HG02588 (cell line): Measurements from ENCODE around the gene ACBD6.
A peak's percentile ranks its signal among the peaks of the same experiment; 100 is the strongest.

ENCODE experiments used
- ATAC-seq: cut with Tn5 transposase; IDR thresholded peaks from one replicate; pipeline ENCODE4 v1.9.1; 2021; ENCODE audit warnings: mild to moderate bottlenecking, moderate library complexity; ENCODE audit not compliant: unreplicated experiment

Gene ACBD6

DNA sequence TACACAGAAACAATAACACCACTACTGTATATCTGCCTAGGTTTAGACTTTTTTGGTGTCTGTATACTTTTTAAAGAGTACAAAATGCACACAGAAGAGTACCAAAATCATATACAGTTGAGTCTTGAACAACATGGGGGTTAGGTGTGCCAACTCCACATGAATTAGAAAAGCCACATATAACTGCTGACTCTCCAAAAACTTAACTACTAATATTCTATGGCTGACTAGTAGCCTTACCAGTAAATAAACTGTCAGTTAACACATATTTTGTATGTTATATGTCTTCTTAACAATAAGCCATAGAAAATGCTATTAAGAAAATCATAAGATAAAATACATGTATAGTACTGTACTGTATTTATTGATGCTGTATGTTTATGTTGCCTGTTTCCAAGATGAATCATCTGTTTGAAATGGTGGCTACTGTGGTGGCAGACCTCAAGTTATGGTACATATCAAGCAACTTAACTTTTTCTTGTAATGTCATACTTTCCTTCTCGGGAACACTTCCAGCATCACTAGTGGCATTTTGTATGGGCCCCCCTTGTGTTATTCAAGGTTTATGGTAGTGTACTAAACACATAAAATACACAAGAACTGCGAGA is 201.1 kb downstream of the ACBD6 start:
- no peak for ATAC-seq

DNA sequence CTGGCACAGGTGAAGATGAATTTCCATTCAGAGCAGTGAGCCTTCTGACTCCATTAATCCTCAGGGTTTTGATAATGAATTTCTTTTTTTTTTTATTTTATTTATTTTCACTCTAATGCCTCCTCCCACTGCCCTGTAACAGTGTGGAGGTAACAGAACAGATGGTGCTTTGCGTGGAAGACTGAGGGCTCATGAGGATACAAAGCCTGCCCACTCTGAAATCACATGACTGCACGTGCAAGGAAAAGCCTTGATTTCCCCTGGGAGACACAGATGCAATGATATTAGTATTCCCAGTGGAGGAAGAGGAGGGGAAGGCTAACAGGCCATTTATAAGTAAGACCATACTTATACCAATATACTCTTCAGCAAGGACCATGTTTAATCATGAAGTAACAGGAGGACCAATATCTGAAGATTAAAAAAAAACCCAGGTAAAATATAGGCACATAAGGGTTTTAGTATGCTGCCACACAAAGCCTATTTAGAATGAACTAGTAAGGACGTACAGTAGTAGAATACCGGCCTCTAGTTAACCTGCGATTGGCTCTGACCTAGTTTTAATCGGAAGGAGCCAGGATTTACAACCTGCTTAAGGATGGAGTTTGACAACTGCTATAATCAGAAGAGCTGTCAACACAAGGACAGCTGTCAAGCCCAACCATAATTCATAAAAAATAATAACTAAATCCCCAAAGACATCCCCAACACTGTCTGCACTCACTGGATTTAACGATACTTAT is 202.7 kb downstream of the ACBD6 start:
- no peak for ATAC-seq

DNA sequence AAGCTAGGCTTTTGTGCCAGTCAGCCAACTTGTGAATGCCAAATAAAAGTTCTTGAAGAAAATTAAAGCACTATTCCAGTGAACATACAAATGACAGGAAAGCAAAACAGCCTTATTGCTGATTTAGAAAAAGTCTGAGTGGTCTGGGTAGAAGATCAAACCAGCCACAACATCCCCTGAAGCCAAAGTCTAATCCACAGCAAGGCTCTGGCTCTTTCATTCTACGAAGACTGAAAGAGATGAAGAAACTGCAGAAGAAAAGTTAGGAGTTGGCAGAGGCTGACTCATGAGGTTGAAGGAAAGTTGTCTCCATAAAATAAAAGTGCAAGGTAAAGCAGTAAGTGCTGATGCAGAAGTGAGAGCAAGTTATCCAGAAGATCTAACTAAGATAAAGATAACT is 206.4 kb downstream of the ACBD6 start:
- ATAC-seq = no peak

DNA sequence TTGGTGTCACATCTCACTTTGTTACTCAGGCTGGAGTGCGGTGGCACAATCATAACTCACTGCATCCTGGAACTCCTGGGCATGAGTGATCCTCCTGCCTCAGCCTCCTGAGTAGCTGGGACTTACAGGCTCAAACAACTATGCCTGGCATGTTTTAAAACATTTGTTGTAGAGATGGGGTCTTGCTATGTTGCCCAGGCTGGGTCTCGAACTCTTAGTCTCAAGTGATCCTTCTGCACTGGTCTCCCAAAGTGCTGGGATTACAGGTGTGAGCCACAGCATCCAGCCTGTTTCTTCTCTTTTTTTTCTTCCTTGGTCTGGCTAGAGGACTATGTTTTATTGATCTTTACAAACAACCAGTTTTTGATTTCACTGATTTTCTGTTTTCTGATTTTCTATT is 207.7 kb downstream of the ACBD6 start:
- no peak for ATAC-seq

DNA sequence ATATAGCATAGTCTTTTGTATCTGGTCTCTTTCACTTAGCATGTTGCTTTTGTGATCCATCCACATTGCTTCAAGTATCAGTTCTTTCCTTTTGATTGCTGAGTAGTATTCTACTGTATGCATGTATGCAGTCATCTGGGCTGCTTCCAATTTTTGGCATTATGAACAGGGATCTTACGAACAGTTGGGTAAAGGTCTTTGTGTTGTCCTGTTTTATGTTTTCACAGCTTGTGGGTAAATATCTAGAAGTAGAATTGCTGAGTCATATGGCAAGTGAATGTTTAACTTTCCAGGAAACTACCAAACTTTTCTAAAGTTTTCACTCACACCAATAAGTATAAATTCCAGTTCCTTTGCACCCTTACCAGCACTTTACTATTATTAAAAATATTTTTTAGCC is 211.4 kb downstream of the ACBD6 start:
- ATAC-seq = no peak

DNA sequence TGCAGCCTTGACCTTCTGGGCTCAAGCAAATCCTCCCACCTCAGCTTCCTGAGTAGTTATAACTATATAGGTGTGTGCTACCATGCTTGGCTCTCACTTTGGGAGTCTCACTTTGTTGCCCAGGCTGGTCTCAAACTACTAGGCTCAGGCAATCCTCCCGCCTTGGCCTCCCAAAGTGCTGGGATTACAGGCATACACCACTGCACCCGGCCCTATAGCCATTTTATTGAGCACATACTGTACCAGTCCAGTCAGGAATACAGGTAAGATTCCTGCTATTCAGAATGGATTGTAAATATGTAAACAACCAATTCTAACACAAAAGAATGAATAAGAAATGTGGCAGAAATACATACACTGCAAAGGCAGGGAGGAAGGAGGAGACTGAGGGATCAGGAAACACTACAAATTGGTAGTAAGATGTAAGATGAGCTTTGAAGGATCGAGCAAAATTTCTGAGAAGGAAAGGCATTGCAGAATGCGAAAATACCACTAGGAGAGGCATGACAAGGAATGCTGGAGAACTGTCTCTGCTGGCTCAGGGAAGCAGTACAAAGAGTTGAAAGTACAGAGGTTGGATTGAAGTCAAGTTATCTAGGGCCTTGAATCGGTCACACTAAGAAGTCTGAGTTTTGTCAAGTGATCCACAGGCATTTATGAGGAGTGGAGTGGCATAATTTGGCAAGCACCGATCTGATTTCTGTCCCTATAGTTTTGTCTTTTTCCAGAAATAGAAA is 211.9 kb downstream of the ACBD6 start:
- ATAC-seq = no peak

DNA sequence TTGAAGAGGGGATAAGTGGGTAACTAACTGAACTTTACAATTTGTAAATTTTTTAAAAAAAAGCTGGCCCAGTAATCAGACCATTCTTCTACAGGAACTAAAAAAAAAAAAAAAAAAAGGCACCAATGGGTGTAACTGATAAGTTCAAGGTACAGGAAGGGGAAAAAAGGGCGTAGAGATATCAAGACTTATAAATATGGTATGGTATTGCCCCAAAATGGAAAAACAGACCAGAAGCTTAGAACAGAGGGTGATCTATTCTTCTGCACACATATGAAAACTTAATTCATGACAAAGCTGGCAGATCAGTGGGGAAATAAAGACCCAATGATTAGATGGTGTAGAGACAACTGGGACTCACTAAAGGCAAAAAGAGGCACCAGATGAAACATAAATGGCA is 213.4 kb downstream of the ACBD6 start:
- ATAC-seq = no peak

DNA sequence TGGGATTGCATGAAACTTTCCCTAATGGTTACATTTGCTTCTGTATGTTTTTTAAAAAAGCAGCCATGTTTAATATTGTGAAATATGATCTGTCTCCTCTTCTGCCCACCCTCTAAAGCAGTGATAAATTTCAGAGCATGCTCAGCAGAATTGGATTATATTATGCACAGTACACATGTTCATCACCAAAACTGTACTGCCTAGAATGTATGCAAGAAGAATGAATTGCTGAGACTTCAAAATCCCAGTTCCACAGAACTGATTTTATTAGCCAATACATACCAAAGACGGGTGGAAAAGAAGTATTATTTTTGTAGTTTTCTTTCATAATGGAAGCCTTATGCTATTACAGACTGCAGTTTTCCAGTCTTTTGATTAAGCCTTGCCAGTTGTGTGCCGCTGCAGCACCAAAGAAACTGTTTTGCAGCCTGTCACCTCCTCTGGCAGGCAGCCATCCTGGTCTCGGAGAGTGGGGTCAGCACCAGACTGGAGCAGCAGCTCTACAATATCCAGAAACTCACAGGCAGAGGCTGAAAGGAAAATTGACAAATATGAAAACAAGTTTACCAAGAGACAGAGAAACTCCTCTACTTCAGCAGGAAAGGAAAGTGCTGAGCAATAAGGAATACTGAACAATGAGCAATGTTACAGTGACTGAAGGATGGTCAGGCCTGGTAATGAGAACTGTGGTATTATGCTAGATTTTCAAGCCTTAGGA is 214.2 kb downstream of the ACBD6 start:
- ATAC-seq = no peak

DNA sequence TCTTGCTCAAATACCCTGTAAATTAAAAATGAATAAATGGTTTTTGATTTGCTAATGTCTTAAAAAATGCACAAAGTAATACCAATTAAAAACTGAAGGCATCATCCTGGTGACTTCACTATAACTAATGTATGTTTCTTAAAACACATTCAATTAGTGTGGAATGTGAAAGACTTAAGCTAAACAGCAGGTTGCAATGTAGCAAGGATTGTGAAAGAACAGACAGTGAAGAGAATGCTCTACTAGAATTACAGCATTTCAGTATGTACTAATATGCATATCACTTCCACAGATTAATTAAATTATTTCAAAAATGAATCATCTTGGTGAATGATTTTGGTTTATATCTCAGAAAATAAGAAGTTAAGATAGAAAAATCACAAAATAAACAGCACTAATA is 216.0 kb downstream of the ACBD6 start:
- no peak for ATAC-seq

DNA sequence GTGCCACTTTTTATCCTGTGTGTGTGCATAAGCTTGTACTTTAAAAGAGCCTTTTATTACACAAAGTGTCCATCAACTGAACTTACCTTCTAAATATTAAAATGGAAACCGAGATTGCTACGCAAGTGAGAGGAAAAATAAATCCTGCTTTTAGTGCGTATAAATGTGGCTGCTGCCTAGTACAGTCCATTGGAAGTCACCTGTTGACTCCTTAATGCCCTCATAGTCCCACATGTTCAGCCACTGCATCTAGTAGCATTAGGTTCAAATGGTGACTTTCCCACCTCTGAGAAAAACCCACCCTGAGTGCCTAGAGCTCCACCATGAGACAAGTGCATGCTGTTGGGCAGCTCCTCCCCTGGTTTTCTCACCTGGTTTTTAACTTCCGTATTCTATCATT is 219.3 kb downstream of the ACBD6 start:
- no peak for ATAC-seq

DNA sequence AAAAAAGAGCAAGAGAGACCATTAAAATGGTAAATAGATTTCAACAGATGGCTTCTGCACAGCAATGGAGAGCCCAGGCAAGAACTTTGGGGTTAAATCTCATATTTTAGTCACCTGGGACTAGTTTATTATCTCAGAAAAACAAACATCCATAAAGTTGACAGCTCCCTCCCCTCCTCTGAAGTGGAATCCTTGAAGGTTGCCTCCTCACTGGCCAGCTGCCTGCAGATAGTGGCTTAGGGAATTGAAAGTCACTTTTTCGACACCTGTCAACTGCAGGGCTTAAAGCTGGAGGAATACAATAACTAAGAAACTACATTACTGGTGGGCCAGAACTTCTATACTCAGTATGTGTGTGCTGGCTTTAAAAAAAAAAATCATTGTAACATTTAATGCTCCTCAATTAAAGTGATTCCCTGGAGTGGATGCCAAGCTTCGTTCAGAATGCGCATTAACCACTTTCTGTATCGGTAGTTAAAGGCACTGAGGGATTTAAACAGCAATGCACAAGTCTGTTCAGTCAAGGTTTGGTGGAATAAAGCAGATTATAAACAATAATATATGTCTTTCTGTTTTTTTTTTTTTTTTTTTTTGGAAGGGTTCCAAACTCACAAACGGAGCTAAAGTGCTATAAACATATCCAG is 219.9 kb downstream of the ACBD6 start:
- ATAC-seq = no peak

DNA sequence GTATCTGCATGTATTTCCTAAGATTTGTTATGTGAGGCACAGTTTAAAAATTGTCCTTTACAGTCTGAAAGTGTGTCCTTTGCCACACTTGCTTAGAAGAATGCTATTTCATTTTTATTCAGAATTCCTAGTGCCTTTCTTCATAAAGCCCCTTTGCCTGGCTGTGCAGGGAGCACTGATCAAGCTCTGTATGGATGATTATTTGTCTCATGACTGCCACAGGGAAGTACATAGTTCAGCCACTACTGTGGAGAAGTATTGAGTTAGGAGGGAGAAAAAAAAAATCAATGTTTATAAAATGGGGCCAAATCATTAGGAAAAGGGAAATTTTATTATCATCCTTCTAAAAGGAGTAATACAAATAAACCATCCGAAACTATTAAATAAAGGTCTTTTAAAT is 220.9 kb downstream of the ACBD6 start:
- ATAC-seq = no peak

DNA sequence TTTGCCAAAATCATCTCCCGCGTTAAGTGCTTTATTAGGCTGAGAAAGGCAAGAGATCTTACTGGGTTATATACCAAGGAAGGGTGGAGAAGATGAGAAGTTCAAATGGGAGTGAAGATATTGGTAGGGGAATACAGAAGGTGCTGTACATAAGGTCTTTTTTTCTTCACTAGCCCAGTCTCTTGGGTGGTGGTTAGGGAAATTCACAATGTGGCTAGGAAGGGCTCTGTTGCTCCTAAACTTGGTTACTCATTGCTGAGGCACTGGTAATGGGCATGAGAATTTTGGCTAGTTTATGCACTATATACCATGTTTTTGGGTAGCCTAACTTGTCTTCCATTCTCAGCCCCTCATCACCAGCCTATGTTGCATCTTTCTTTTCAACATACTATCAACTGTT is 221.8 kb downstream of the ACBD6 start:
- ATAC-seq = peak; percentile 79

DNA sequence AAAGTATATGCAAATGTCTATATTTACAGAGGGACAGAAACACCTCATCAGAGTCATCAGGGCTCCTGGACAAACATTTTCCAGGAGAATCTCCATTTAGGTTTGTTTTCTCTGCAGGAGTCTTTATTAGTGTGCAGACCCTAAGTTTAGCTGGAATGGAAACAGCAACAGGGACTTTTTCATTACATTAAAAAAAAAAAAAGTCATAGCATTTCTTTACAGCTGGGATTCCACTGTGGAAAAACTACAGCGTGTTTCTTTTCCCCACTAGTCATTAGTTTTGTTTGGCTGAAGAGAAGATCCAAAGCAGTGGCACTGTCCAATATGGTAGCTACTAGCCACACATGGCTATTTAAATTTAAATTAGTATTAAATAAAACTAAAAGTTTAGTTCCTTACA is 222.7 kb downstream of the ACBD6 start:
- no peak for ATAC-seq

DNA sequence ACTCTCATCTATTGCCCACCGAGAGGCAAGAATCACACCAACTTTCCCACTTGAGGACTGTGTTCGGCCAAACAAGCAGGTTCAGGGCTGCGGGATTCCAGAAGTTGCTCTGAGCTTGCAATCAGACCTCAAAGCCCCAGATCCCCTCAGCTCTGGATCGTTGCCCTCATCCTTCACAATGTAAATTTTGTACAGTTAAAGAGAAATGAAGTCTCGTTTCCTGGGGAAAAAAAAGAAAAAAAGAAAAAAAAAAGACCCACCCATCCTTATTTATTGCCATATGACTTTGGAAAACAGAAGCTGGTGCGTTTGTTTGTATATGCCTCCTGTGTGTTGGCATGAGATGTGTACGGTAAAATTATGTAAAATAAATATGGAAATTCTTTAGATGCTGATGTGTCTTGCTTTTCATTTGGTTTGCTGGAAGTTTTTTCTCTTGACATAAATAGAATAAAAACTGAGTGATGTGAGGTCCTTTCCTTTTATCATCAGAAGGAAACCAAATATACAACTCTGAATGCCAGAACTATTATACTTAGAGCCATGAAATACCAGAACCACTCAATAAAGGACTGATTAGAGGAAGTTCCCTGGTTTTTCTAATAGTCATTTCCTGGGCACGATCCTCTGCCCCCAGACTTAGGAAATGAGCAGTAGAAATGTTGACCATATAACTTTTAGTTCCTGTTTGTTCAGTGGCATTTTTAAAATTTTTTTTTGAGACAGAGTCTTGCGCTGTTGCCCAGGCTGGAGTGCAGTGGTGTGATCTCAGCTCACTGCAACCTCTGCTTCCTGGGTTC is 223.6 kb downstream of the ACBD6 start:
- no peak for ATAC-seq

DNA sequence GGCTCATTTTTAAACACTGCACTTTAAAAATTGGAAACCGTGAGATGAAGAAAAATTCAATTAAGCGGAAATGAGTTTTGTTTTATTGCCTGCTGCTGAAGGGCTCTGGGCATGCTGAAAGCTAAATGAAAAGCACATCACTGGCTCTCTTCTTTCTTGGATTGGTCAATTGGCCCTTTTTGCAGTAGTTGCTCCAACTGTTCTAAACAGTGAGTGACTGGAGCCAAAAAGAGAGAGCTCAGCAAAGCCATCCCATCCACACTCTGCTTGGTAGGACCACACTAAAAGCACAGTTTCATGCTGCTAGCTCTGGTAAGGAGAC is 224.2 kb downstream of the ACBD6 start:
- ATAC-seq = no peak

DNA sequence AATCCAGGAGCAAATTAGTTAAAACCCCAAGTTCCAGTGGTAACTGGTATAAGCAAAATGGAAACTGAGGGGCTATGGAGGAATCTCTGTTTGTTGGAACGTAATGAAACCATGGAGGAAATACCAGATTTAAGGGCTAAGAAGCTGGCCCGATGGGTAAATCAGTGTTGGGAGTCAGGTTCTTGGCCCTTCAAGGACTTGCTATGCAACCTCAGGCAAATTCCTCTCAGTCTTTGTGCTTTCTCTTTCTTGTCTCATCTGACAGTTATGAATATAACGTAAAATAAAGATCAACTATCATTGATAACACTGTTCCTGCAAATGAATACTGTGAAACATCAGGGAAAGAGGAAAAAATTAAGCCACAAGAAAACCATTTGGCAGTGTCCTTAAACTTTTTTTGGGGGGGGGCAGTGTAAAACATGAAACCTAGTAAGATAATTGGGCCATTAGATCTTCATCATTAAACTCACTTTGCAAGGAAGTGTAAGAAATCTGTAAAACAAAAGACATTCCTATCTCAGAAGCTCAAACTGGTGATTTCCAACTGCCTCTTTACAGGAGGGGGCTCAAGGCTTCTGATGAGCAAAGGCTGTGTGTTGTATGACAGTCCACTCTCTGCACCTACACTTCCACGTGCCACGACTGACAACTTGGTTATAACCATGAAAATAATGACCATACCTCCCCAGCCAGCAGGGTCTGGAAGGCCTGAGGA is 224.7 kb downstream of the ACBD6 start:
- no peak for ATAC-seq

DNA sequence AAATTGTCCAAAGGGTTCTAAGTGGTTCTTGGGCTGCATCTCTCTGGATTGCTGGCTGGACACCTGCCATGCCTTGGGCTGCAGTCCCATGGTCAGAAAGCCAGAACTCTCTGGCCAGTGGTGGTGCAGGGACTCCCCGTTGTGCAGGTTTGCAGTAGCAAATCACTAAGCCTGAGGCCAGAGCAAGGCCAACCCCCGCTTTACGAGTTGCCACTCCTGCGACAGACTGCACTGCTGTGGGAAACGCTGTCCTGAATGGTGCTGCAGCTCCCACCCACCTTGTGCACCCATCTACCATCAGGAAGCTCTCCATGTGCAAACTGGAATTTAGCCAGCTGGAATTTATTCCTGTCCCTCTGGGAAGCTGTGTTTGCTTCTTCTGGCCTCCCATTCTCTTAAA is 226.7 kb downstream of the ACBD6 start:
- no peak for ATAC-seq

DNA sequence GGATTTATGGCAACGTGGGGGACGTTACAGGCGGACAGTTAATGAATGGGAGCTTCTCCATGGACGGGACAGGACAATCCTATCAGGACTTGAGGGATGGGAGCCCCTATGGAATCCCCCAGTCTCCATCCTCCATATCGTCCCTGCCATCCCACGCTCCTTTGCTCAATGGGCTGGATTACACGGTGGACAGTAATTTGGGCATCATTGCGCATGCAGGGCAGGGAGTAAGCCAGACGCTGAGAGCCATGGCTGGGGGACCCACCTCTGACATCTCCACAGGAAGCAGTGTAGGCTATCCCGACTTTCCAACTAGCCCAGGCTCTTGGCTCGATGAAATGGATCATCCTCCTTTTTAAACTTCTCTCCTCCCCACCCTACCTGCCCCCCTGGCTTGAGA is 228.2 kb downstream of the ACBD6 start:
- no peak for ATAC-seq

DNA sequence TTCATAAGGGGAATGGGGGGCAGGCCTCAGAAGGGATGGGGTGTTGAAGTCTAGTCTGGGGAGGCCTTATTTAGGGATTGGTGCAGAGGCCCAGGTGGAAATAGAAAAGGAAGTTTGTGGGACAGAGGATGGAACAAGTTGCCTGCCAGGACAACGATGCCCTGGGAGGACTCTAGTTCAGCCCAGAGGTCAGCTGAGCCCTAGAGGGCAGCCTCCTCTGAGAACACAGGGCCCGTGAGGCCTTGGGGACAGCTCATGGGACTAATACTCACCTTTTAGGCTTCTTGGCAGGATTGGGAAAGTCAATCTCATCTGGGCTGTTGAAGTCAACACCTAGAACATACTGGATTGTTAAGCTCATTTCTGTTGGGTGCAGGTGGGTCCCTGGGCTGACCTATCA is 229.3 kb downstream of the ACBD6 start:
- ATAC-seq = no peak
